Lung (tissue), 12 donors: ENCODE results near the gene BANK1. TPM values are rescaled to one million over a fixed set of nuclear protein-coding genes. Genes with fewer than 3 reads are reported as not detected.
A peak's percentile ranks its signal among the peaks of the same experiment; 100 is the strongest.

Source experiments
- ATAC-seq: fragments of 200-7000 bp; cut with Tn5 transposase; one replicate; pipeline ENCODE4 v1.9.1; 2020; ENCODE audit warnings: moderate number of reproducible peaks; ENCODE audit not compliant: insufficient read depth, low FRiP score
- DNase-seq, 3 donors: peaks; one replicate each; pipeline ENCODE4 v3.0.0-alpha.2; 2013 to 2017
- H3K27ac ChIP-seq, 2 donors: one replicate each; pipeline ENCODE4 v1.5.1; 2013; ENCODE audit warnings: mild to moderate bottlenecking in 2 of 2, moderate library complexity in 2 of 2, control low read depth in 1 of 2, inconsistent platforms in 1 of 2, low read depth in 1 of 2, low read length in 1 of 2
- H3K27me3 ChIP-seq, 3 donors: one replicate each; pipeline ENCODE4 v1.5.1; 2013; ENCODE audit warnings: low read length in 2 of 3; ENCODE audit not compliant: control insufficient read depth in 3 of 3, insufficient read depth in 3 of 3
- H3K36me3 ChIP-seq, 4 donors: one replicate each; pipeline ENCODE4 v1.5.1; 2013; ENCODE audit warnings: low read length in 4 of 4, mild to moderate bottlenecking in 1 of 4, moderate library complexity in 1 of 4; ENCODE audit not compliant: control insufficient read depth in 4 of 4, insufficient read depth in 4 of 4
- H3K4me1 ChIP-seq, 5 donors: one replicate each; pipeline ENCODE4 v1.5.1; 2013; ENCODE audit warnings: low read length in 5 of 5, mild to moderate bottlenecking in 2 of 5, moderate library complexity in 1 of 5; ENCODE audit not compliant: control insufficient read depth in 5 of 5, insufficient read depth in 5 of 5
- H3K4me3 ChIP-seq: one replicate; pipeline ENCODE4 v1.5.1; 2013; ENCODE audit warnings: mild to moderate bottlenecking, control low read depth, moderate library complexity
- H3K9ac ChIP-seq, 2 donors: one replicate each; pipeline ENCODE4 v1.5.1; 2013; ENCODE audit warnings: low read length in 2 of 2, control low read depth in 1 of 2; ENCODE audit not compliant: insufficient read depth in 1 of 2
- H3K9me3 ChIP-seq, 4 donors: one replicate each; pipeline ENCODE4 v1.5.1; 2013; ENCODE audit warnings: low read length in 3 of 4, mild to moderate bottlenecking in 1 of 4, moderate library complexity in 1 of 4; ENCODE audit not compliant: control insufficient read depth in 4 of 4, insufficient read depth in 3 of 4
- CTCF ChIP-seq: IDR thresholded peaks from 2 replicates; pipeline ENCODE4 v1.5.1; 2012; ENCODE audit warnings: mild to moderate bottlenecking; ENCODE audit errors: control extremely low read depth, extremely low read depth
- WGBS, 2 donors: extraction: QIAGEN DNeasy Blood & Tissue Kit; methylation state at CpG; one replicate each; pipeline ENCODE4 v1.1.7; 2013; 5-methylcytosine and 5-hydroxymethylcytosine counted together
- polyA plus RNA-seq, 2 donors: library from polyadenylated mRNA; stranded (reverse); fragments of 200-250 nt; gene quantifications; one replicate each; pipeline ENCODE4 v1.2.1, GENCODE V29; 2013
- total RNA-seq, 2 donors: library from RNA; depleted of rRNA in 1 of 2; stranded (reverse); fragments of >200 nt in 1 of 2; gene quantifications; one replicate each; pipeline ENCODE4 v1.2.1, GENCODE V29; 2014 to 2021
- donor health status: control.
- donor health status: control.
- donor health status: Bipolar disorder and iron deficiency.
- donor health status: healthy.
- donor health status: DM: yes; HTN: yes; CAD: no.

Gene BANK1
- total and polyA plus RNA-seq, 4 donors = 7.0 to 20.5 (median 8.9) TPM

GRCh38 chr4:101784957-101785356 is 5.6 kb upstream of the BANK1 start:
- Histone ChIP-seq H3K36me3 (no peaks in the 10 kb centered on the region), H3K4me3 (no peak overlapping the region), H3K27ac (no peak overlapping the region), H3K27me3 (no peaks in the 10 kb centered on the region), H3K9me3 (no peaks in the 10 kb centered on the region), H3K9ac (no peak overlapping the region), H3K4me1 (no peaks in the 10 kb centered on the region)
- 81 to 85% methylated on average over 1 of the region's 1 CpG for WGBS, 2 donors
- DNase-seq (no peak), ATAC-seq (no peak)
- TF ChIP-seq CTCF = no peak

GRCh38 chr4:101785486-101785885 is 5.0 kb upstream of the BANK1 start:
- Histone ChIP-seq H3K27me3 (no peaks in the 10 kb centered on the region), H3K9ac (no peak overlapping the region), H3K4me3 (no peak overlapping the region), H3K27ac (no peak overlapping the region), H3K36me3 (no peaks in the 10 kb centered on the region), H3K4me1 (no peaks in the 10 kb centered on the region), H3K9me3 (no peaks in the 10 kb centered on the region)
- no peak for ATAC-seq
- no peak for TF ChIP-seq CTCF
- no peak for DNase-seq
- WGBS, 2 donors = 68 to 71% methylated on average over 1 of the region's 1 CpG

- Histone ChIP-seq H3K9ac (no peak overlapping the region), H3K4me1 (no peaks in the 10 kb centered on the region), H3K4me3 (no peak overlapping the region), H3K27ac (no peak overlapping the region), H3K27me3 (no peaks in the 10 kb centered on the region), H3K9me3 (no peaks in the 10 kb centered on the region), H3K36me3 (no peaks in the 10 kb centered on the region)
- ATAC-seq = no peak
- 78 to 88% methylated on average over 4 of the region's 4 CpGs for WGBS, 2 donors
- DNase-seq = no peak
- TF ChIP-seq CTCF = no peak
Measured at GRCh38 chr4:101787701-101788316, 2.7 kb upstream of the BANK1 start.

- Histone ChIP-seq H3K4me3 (peak overlapping the region; percentile 37), H3K36me3 (no peaks in the 10 kb centered on the region), H3K9me3 (no peaks in the 10 kb centered on the region), H3K4me1 (no peaks in the 10 kb centered on the region), H3K27me3 (no peaks in the 10 kb centered on the region), H3K27ac (peak overlapping the region in 1 of 2 donors; percentile 92), H3K9ac (peak overlapping the region in 1 of 2 donors; percentile 38)
- ATAC-seq = peak; percentile 36
- DNase-seq = peak in 1 of 3 donors; percentile 17
- 11 to 24% methylated on average over 12 of the region's 12 CpGs for WGBS, 2 donors
- TF ChIP-seq CTCF = no peak
Measured at GRCh38 chr4:101791182-101791558, 640 bp downstream of the BANK1 start.
